HG02623 (cell line): ENCODE data around the gene PCDHAC1.

ENCODE experiments used
- ATAC-seq: cut with Tn5 transposase; IDR thresholded peaks from one replicate; pipeline ENCODE4 v1.9.1; 2021; ENCODE audit warnings: moderate library complexity; ENCODE audit not compliant: unreplicated experiment

The PCDHAC1 gene

DNA sequence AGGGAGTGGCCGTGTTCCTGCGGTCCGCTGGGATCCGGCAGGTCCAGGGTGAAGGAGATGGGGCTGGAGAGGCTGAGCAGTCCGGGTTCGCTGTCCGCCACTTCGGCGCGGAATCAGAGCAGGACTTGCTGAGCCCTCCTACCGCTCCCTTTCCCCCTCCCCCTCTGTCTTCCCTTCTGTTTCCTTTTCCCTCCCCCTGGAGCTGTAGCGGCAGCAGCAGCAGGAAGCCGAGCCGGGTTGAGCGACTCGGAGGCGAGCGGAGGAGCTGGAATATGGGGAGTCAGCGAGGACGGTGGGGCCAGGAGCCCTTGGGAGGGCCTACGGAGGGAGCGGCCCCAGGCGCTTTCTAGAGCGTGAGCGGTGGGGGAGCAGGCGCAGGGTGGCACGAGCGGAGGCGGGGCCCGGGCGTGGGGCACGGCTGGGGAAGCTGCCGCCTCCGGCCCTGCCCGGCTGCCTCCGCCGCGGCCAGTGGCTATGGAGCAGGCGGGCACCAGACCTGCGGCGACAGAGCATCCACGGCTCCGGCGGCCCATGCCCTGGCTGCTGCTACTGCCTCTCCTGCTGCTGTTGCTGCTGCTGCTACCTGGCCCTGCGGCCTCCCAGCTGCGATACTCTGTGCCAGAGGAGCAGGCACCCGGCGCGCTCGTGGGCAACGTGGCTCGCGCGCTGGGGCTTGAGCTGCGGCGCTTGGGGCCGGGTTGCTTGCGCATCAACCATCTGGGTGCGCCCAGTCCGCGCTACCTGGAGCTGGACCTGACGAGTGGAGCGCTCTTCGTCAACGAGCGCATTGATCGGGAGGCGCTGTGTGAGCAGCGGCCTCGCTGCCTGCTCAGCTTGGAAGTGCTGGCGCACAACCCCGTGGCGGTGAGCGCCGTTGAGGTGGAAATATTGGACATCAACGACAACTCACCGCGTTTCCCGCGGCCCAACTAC lies 40.5 kb downstream of the PCDHAC1 start, which contains the start of gene PCDHAC2:
Gene PCDHAC2, plus strand, starts transcription at position 184 of the 933 bp plus-strand sequence. Its CDS starts 291 bp downstream, at position 475.
- ATAC-seq, result no peak

DNA sequence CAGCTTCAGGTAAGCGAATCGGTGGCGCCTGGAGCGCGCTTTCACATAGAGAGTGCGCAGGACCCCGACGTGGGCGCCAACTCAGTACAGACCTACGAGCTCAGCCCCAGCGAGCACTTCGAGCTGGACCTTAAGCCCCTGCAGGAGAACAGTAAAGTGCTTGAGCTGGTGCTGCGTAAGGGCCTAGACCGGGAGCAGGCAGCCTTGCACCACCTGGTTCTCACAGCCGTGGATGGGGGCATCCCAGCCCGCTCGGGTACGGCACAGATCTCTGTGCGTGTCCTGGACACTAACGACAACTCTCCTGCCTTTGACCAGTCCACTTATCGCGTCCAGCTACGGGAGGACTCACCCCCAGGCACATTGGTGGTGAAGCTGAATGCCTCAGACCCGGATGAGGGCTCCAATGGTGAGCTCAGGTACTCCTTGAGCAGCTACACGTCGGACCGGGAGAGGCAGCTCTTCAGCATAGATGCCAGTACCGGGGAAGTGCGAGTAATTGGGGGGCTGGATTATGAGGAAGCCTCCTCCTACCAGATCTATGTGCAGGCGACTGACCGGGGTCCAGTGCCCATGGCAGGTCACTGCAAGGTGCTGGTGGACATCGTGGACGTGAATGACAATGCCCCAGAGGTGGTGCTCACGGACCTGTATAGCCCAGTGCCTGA lies 41.3 kb downstream of the PCDHAC1 start:
- no peak for ATAC-seq

DNA sequence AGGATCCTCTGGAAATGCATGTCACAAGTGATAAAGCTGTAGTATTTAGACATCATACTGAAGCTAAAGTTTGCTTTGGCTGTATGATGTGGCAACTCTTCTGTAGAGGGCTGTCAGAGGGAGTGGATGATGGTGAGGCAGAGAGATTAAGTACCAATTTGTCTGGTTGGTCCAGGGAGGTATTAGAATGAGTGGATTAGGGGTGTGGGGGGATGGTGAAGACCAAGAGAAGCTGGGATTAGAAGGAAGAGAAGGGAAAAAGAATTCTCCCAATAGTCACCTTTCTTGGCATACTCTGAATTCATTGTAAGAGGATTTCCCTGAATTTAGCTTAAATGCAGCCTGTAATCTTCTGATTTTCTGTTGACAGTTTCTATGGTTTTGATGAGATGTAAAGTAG lies 43.8 kb downstream of the PCDHAC1 start:
- no peak for ATAC-seq

GRCh38 chr5:140973550-140973949 lies 47.5 kb downstream of the PCDHAC1 start:
- ATAC-seq, result no peak

DNA sequence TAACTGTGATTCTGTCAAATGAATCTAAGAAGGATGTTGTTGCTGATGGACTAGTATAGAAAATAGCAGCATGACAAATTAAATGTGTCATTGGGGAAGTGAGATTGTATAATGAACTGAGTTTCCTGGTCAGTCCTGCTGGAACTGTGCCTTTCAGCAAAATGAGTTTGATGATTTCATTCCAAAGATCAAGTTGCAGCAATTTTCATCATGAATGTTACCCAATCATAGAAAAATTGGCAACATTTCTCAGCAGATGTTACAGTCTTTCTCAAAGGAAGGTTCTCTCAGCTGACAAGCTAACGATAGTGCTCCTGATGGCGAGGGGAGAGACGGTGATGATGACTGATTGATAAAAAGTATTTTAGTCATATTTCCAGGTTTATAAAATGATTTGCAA lies 50.9 kb downstream of the PCDHAC1 start:
- ATAC-seq, result no peak

- no peak for ATAC-seq
Measured at GRCh38 chr5:140978260-140978659, 52.2 kb downstream of the PCDHAC1 start.

- ATAC-seq, result no peak
Measured at GRCh38 chr5:140978983-140979382, 52.9 kb downstream of the PCDHAC1 start.
